ENCODE results near the gene MARK3.

The MARK3 gene

DNA sequence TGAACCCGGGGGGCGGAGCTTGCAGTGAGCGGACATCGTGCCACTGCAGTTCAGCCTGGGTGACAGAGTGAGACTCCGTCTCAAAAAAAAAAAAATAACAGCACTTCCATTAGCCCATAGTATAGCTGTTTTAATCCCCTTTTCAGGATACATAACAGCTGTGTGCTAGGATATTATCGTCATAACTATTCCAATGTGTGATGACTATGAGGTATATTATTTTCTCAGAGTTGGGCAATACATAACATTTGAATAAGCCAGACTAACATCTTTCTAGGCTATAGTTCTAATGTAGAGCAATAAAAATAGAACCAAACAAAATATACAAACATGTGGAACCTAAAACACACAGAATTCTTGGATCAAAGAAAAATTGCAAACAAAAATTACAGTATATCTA lies 57.1 kb downstream of the MARK3 start:
- DNase-seq (ENCODE audit: low spot score) = no peak

- no peak for DNase-seq (ENCODE audit: low spot score)
Observed at GRCh38 chr14:103443111-103443510, 57.9 kb downstream of the MARK3 start.

- no peak for DNase-seq (ENCODE audit: low spot score)
Observed at GRCh38 chr14:103444837-103445524, 59.8 kb downstream of the MARK3 start.

DNA sequence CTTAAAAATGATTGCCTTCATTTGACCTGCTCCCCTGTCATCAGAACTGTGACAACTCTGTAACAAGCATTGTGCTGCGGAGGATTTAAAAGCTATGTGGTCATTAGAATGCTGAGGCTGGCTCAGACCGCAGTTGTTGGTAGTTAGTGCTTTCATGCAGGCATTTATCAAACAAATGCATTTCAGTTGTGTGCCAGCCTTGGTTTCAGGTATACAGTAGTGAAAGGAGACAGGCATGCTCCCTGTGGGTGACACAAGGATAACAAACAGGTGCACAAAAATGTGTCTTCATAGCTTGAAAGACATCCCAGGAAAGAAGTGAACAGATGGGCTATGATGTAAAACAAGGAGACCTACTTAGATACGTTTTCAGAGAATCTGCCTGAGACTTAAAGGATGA lies 60.6 kb downstream of the MARK3 start:
- DNase-seq (ENCODE audit: low spot score) = no peak

- no peak for DNase-seq (ENCODE audit: low spot score)
Observed at GRCh38 chr14:103448097-103448496, 62.9 kb downstream of the MARK3 start.

- DNase-seq (ENCODE audit: low spot score) = no peak
Observed at GRCh38 chr14:103449634-103450161, 64.5 kb downstream of the MARK3 start.

DNA sequence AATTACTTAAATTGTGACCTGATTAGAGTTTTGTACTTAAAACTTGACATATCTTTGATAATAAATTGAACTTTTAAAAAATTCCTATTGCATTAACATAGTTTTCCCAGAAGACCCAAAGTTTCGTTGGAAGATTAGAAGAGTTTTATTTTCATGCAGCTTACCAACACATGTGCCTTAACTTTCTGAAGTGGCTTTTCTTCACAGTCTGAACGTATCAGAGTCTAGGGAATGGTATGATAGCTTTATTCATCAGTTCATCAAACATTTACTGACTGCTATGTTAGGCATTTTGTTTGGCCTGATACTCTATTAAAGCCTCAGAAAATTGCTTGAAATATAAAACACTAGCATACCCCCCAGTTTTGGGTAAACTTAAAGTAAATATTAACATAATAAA lies 65.2 kb downstream of the MARK3 start:
- DNase-seq (ENCODE audit: low spot score) = no peak

DNA sequence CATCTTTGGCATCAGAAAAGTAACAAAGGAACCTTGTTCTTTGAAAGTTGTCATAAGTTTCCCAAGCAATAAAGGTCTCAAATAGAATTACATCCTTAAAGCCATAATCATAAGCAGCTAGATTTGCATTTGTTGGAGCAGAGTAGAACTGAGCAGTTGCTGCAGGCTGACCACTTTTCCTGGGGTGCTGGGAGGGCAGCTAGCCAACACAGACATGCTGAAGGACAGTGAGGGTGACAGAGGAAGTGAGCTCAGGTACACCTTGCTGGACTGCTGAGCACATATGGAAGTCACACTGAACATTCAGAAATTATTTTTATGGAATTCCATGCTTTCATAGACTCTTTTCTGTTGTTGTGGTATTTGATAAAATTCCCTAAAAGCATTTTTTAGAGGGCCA lies 66.2 kb downstream of the MARK3 start:
- no peak for DNase-seq (ENCODE audit: low spot score)

GRCh38 chr14:103453791-103454190 lies 68.6 kb downstream of the MARK3 start:
- DNase-seq (ENCODE audit: low spot score) = no peak

DNA sequence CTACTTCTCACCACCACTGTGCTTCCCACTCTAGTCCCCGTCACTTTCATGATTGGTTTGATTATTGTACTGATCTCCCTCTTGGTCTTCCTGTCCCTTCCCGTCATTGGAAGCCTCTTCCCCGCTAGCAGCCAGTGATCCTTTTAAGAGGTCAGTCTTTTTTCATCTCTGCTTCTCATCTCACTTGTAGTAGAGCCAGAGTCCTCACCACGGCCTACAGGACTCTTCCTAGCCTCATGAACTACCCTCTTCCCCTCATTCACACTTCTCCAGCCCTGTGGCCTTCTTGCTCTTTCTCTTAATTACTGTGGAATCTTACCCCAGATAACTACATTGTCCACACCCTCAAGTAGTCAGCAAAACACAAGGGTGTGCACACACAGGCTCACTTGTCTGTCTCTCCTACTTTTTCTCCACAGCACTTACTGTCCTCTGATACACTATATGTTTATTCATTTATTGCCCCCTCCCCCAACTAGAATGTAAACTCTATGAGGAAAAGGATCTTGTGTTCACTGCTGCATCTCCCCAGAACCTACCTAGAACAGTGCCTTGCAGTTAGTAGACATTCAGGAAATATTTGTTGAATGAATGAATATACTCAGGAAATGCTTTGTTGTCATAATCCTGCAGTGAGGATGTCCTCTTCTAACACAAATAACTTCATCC lies 71.1 kb downstream of the MARK3 start:
- DNase-seq (ENCODE audit: low spot score) = no peak

DNA sequence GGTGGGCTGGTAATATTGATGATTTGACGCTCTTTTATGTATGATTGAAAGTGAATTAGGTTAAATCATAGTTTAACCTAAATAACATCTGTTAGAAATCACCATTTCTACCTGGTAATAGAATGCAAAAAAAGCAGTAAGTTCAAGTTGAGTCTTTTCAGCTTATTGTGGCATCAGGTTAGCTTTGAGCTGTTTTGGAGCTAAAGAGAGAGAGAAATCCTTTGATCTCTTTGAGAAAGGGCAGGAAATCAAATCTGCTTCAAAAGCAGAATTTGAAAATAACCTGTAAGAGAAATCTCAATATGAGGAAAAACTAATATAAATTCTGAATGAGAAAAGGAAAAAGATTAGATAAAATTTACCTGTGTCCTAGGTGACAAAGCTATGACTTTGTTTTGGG lies 75.2 kb downstream of the MARK3 start:
- DNase-seq (ENCODE audit: low spot score) = no peak

DNA sequence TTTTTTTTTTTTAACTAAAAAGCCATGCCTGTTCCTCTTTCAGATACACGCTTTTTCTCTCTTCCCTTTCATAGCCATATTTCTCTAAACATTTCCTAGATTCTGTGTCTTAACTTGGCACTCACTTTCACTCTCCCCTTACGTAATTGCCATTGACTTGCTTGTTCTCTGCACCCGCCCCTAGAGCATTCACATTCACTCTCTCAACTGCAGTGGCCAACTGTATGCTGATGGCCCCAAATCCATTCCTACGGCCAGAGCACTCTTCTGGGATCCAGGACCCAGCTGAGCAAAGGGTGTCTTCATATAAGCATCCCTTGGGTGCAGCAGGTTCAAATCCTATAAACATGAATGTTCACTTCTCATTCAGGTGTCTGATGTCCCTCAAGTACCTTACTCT lies 77.9 kb downstream of the MARK3 start:
- no peak for DNase-seq (ENCODE audit: low spot score)

DNA sequence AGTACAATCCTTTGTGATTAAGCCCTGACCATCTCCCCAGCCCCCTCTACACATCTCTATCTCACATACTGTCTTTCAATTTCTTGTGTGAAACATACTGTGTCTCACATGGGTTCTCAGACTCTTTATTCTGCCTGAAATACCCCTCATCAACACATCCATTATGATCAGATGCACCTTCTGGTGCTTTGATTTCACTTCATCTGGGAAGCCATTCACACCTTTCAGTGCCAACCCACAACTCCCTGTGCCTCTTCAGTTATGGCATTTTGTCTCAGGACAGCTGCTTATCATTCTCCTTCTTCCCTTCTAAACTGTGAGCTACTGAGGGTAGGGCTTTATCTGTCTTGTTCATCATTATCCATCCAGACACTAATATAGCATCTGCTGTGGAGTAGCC lies 78.6 kb downstream of the MARK3 start:
- no peak for DNase-seq (ENCODE audit: low spot score)

GRCh38 chr14:103472939-103473338 lies 87.7 kb downstream of the MARK3 start:
- DNase-seq (ENCODE audit: low spot score) = no peak

DNA sequence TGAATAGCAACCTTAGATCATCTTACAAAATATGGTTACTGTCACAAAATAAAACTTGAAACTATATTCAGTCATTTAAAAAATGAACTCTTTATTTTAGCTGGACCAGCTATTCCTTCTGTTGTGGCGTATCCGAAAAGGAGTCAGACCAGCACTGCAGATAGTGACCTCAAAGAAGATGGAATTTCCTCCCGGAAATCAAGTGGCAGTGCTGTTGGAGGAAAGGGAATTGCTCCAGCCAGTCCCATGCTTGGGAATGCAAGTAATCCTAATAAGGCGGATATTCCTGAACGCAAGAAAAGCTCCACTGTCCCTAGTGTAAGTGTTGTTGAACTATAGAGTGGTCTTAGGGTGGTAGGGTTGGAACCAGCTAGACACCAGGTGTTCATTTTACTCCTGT lies 89.7 kb downstream of the MARK3 start:
- DNase-seq (ENCODE audit: low spot score) = no peak

DNA sequence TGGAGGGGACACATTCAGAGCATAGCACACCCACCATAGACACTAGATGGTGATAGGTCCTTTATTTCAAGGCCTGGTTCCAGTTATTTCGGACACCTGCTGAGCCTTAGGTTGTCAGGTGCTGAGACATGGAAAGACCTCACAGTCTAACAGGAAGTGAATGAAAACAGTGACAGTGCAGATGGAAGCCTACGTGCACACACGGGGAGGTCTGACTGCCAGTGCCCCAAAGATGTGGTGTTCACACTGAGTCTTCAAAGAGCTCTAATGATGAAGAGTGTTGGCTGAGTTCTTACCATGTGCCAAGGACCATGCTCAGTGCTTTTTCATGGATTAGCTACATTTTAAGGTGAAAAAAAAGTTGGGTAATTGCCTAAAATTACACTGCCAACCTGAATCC lies 90.8 kb downstream of the MARK3 start:
- DNase-seq (ENCODE audit: low spot score) = no peak

GRCh38 chr14:103476631-103477030 lies 91.4 kb downstream of the MARK3 start:
- DNase-seq (ENCODE audit: low spot score) = no peak

DNA sequence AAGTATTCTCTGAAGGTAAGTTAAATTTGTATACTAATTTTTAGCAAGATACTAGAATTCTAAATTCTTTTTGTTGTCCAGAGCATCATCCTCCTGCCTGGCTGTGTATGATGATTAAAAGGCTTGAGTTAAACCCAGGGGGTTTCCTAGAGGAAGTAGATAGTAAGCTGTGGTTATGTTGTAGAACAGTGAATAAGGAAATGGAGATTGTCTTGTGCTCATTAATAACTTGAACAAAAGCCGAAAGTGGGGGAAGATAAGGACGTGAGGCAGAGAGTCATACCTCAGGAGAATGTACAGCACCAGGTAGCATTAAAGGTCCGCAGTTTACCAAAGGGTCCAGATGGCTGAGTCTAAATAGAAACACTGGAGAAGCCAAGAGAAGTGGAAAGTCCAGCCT lies 95.4 kb downstream of the MARK3 start:
- DNase-seq (ENCODE audit: low spot score) = no peak

GRCh38 chr14:103483600-103483999 lies 98.4 kb downstream of the MARK3 start:
- DNase-seq (ENCODE audit: low spot score) = no peak

GRCh38 chr14:103485504-103485903 lies 100.3 kb downstream of the MARK3 start:
- no peak for DNase-seq (ENCODE audit: low spot score)

- DNase-seq (ENCODE audit: low spot score) = no peak
Observed at GRCh38 chr14:103488071-103488470, 102.9 kb downstream of the MARK3 start.

GRCh38 chr14:103488960-103489359 lies 103.7 kb downstream of the MARK3 start:
- DNase-seq (ENCODE audit: low spot score) = no peak

GRCh38 chr14:103489621-103490020 lies 104.4 kb downstream of the MARK3 start:
- no peak for DNase-seq (ENCODE audit: low spot score)

DNA sequence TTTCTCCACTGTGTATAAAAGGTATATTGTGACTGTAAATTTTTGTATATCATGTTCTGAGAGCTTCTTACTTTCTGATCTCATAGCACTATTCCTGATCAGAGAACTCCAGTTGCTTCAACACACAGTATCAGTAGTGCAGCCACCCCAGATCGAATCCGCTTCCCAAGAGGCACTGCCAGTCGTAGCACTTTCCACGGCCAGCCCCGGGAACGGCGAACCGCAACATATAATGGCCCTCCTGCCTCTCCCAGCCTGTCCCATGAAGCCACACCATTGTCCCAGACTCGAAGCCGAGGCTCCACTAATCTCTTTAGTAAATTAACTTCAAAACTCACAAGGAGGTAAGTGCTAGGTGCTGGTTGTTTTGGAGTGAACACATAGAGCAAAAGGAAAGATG lies 106.5 kb downstream of the MARK3 start:
- DNase-seq (ENCODE audit: low spot score) = no peak
